Measurements from ENCODE around the gene OR51B2.

GRCh38 chr11:5366856-5367255 is 42.8 kb upstream of the OR51B2 start:
- TF ChIP-seq CTCF (IDR thresholded peaks at IDR 0.05) (no peak), POLR2A (IDR thresholded peaks at IDR 0.05) (no peak)

Data from prostate gland (tissue), 2 donors.